Limb (tissue), 2 donors: Measurements from ENCODE around the gene TENT5C.

Source experiments
- DNase-seq, 2 donors: peaks; one replicate each; pipeline ENCODE4 v3.0.0-alpha.2; 2016; ENCODE audit errors: extremely low spot score in 2 of 2

Gene TENT5C

GRCh38 chr1:117655220-117655577, 49.4 kb downstream of the TENT5C start:
- no peak for DNase-seq

GRCh38 chr1:117656202-117656641, 50.4 kb downstream of the TENT5C start:
- no peak for DNase-seq

- DNase-seq = no peak
Measured at GRCh38 chr1:117657031-117657430, 51.2 kb downstream of the TENT5C start.

GRCh38 chr1:117657949-117658660, 52.3 kb downstream of the TENT5C start:
- DNase-seq = no peak

DNA sequence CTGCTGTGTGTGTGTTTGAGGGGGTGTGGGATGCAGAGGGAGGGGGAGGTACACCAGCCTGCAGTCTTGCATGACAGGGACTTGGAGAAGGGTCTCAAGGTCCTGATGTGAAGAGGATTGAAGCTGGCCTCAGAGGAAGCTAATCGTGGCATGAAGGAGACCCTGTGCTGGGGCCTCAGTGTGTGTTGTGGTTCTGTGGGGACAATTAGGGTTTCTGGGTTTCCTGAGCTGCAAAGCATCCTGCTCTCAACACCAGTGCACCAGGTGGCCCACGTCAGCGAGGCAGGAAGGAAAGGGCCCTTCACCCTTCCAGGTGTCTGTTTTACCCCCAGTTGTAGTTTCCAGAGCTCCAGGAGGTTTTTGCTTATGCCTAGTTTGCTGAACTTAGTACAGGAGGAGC, 52.8 kb downstream of the TENT5C start:
- DNase-seq = no peak

- no peak for DNase-seq
Measured at GRCh38 chr1:117659550-117660270, 53.9 kb downstream of the TENT5C start.

- DNase-seq = no peak
Measured at GRCh38 chr1:117660271-117660965, 54.6 kb downstream of the TENT5C start.

GRCh38 chr1:117661027-117661426, 55.2 kb downstream of the TENT5C start:
- no peak for DNase-seq

DNA sequence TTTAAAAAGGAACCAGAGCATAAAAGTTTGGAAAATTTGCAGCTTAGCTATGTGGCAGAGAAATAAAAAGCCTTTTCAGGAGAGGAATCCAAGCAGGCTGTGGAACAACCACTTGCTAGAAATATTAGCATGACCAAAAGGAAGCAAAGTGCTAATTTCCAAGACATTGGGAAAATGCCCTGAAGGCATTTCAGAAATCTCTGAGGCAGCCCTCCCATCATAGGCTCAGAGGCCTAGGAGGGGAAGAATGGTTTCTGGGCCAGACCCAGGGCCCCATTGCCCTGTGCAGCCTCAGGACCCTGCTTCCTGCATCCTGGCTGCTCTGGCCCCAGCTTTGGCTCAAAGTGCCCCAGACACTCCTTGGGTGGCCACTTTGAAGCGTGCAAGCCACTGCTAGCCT, 56.8 kb downstream of the TENT5C start:
- DNase-seq = no peak

DNA sequence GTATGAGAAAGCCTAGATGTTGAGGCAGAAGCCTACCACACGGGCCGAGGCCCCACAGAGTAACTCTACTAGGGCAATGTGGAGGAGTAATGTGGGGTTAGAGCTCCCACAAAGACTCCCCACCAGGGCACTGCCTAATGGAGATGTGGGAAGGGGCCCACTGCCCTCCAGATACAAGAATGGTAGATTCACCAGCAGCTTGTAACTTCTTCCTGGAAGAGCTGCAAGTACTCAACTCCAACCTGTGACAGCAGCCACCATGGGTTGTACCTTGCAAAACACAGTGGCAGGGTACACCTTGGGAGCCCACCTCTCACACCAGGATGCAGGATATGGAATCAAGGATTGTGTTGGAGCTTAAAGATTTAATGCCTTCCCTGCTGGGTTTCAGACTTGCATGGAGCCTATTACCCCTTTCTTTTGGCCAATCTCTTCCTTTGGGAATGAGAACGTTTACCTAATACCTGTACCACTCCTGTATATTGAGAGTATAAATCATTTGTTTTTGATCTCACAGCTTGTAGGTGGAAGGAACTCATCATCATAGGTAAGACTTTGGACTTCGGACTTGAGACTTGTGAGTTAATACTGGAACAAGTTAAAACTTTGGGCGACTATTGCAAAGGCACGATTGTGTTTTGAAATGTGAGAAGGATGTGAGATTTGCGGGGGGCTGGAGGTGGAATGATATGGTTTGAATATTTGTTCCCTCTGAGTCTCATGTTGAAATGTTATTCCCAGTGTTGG, 57.5 kb downstream of the TENT5C start:
- no peak for DNase-seq

DNA sequence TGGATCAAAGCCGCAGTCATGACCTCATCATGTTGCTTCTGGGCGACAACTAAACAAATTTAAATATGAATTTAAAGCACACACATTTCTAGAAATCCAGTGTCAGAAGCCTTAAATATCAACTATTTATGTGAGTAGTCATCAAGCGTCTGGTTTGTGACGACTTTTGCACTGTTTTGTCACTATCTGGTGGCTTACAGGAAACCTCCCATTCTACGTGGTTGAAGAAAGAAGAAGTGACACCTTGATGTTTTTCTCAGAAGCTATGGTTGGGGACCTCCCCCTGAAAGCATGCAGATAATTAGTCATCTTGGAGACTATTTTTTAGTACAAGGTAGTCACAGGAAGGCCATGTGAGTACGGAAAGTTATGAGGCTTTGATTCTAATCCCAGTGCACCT, 58.5 kb downstream of the TENT5C start:
- DNase-seq = no peak

DNA sequence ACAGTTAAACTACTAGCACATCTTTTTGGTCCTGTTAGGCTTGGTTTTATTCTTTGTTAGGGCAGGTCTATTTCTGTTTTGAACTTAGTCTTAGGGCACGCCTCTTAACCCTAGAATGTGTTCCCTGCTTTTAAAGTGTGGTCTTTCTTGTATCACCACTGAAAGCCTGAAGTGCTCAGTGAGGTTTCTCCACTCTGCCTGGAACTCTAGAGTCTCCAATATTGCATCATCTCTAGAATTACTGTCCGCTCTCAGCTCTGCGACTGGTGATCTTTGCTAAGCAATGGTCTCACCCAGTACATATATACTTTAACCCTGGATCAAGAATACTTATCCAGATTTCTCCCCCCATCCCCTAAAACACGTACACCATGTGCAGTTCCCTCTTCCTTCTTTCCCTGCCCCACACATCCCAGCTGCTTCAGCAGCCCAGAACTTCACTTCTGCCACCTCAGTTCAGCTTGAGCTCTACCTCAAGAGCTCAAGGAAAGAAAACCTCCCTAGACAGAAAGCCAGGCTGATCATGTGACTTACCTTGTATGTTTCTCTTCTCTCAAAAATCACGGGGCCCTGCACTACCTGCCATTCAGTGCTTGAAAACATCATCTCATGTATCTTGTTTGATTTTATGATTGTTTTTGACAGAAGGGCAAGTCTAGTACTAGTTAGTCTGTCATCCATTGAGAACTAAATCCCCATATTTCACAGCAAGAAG, 59.9 kb downstream of the TENT5C start:
- no peak for DNase-seq

- DNase-seq = no peak
Measured at GRCh38 chr1:117669572-117669971, 63.7 kb downstream of the TENT5C start.

DNA sequence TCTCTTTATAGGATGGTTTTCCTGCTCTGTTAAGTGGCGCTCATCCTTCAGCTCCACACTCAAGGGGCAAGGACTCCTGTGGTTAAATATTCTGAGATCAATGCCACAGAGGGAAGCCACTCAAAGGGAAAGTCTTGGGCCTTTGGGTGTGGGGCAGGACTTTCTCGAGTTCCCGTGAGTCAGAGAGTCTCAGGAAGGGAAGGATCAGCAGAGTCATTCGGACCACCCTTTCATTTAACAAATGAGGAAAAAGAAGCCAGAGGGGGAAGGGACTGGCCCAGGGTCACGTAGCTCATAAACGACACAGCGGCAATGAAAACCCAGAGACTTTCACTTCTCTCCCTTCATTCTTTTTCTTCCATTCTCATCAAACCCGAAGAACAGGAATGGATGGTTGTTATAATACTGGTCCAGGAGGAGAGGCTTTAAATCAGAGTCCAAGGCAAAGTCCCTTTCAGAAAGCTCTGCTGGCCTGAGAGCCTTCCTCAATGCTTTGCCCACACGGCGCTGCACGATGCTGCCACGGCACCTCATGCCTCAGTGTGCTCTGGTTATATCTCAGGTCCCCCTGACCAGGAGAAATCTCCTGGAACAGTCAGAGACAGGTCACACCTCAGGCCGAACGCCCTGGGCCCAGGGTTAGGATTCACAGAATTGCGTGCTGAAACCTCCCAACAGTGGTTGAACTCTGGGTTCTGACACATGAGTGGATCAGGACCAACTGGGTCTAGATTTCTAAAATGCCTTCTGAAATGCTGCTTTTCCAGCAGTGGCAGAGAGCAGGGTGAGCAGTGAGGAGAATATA, 65.3 kb downstream of the TENT5C start:
- no peak for DNase-seq

- DNase-seq = no peak
Measured at GRCh38 chr1:117671781-117672501, 66.1 kb downstream of the TENT5C start.

GRCh38 chr1:117672756-117673155, 66.9 kb downstream of the TENT5C start:
- DNase-seq = no peak

DNA sequence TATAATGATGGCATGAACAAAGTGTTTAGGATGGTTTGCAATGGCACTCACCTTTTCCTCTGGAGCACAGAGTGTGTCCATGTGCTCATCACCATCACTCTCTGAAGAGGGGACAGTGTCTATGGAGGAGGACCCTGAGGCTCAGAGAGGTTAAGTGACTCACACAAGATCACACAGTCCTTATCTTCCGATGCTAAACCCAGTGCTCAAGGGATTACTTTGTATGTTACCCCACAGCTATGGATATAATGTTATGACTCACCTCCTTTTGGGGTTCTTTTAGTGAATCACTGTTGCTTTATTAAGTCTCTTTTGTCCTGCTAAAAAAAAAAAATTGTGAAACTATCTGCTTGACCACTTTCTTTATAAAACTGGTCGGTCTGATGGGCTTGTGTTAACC, 67.6 kb downstream of the TENT5C start:
- DNase-seq = no peak

GRCh38 chr1:117674521-117675400, 68.9 kb downstream of the TENT5C start:
- DNase-seq = no peak
